ENCODE measurements around the gene CCDC142. TPM values are rescaled to one million over a fixed set of nuclear protein-coding genes. Genes with fewer than 3 reads are reported as not detected.
A peak's percentile ranks its signal among the peaks of the same experiment; 100 is the strongest.

The CCDC142 gene
- total RNA-seq, 1 experiment from 2014 or later, result 20.4 TPM

- Histone ChIP-seq H3K4me3 (ENCODE audit: low read depth, low read length, poor library complexity, severe bottlenecking) (peak overlapping the region; percentile 97), H3K36me3 (ENCODE audit: insufficient read depth, low read length, poor library complexity, severe bottlenecking) (peaks cover 30% of the 10 kb centered on the region), H3K27me3 (replicated peaks; ENCODE audit: insufficient read depth, low read depth, low read length, poor library complexity) (no peaks in the 10 kb centered on the region), H3K4me1 (ENCODE audit: insufficient read depth, low read length, poor library complexity, severe bottlenecking) (peaks cover 16% of the 10 kb centered on the region), H3K9me3 (ENCODE audit: low read depth, low read length, poor library complexity, severe bottlenecking) (no peaks in the 10 kb centered on the region), H3K27ac (ENCODE audit: low read depth, low read length, poor library complexity, severe bottlenecking) (peak overlapping the region; percentile 91)
- ChIA-PET CTCF (no interaction called here), POLR2A (ENCODE audit: low non-redundant PET) (interaction anchor here (0.5 kb wide), 1 partner anchor 56 kb away, joined by 7 read pairs; no protein-coding TSS in a partner anchor)
- intact Hi-C loops (cut with micrococcal nuclease; ENCODE audit: unreplicated experiment), result loop anchor here (5.0 to 10.0 kb wide), 2 partner anchors 196 to 278 kb away; no protein-coding TSS in a partner anchor
- DNase-seq (ENCODE audit: low spot score), result peak; percentile 42
- no TSS peak for BruUV-seq (replicated peaks)
- no peak for TF ChIP-seq EZH2 (IDR thresholded peaks at IDR 0.05; ENCODE audit: borderline replicate concordance, low read depth, low read length, poor library complexity, severe bottlenecking)
- TF ChIP-seq CTCF (conservative IDR thresholded peaks at IDR 0.05; ENCODE audit: low read depth, low read length), result no peak
These were observed 47.7 kb upstream of the CCDC142 start for GRCh38 chr2:74530239-74531187.

- ChIA-PET CTCF (no interaction called here), POLR2A (ENCODE audit: low non-redundant PET) (interaction anchor here (0.5 kb wide), 1 partner anchor 55 kb away, joined by 7 read pairs; no protein-coding TSS in a partner anchor)
- DNase-seq (ENCODE audit: low spot score), result peak; percentile 100
- Histone ChIP-seq H3K36me3 (ENCODE audit: insufficient read depth, low read length, poor library complexity, severe bottlenecking) (peaks cover 30% of the 10 kb centered on the region), H3K27me3 (replicated peaks; ENCODE audit: insufficient read depth, low read depth, low read length, poor library complexity) (no peaks in the 10 kb centered on the region), H3K4me3 (ENCODE audit: low read depth, low read length, poor library complexity, severe bottlenecking) (peak within 1 kb of the TSS; percentile 97), H3K9me3 (ENCODE audit: low read depth, low read length, poor library complexity, severe bottlenecking) (no peaks in the 10 kb centered on the region), H3K27ac (ENCODE audit: low read depth, low read length, poor library complexity, severe bottlenecking) (peak within 1 kb of the TSS; percentile 91), H3K4me1 (ENCODE audit: insufficient read depth, low read length, poor library complexity, severe bottlenecking) (peaks cover 16% of the 10 kb centered on the region)
- TF ChIP-seq EZH2 (IDR thresholded peaks at IDR 0.05; ENCODE audit: borderline replicate concordance, low read depth, low read length, poor library complexity, severe bottlenecking) (no peak), CTCF (conservative IDR thresholded peaks at IDR 0.05; ENCODE audit: low read depth, low read length) (no peak)
- BruUV-seq (replicated peaks), result no TSS peak
- intact Hi-C loops (cut with micrococcal nuclease; ENCODE audit: unreplicated experiment), result loop anchor here (2.0 to 10.0 kb wide), 4 partner anchors 23 to 277 kb away; partner anchors contain the start of genes CCDC142, PCGF1 and TTC31
These were observed 46.8 kb upstream of the CCDC142 start, which contains the start of the genes AUP1 and HTRA2 for GRCh38 chr2:74529357-74530238. AUP1 (minus strand) TSS chr2:74529706; CDS start chr2:74529629, 77 bp downstream. HTRA2 (plus strand) TSS chr2:74529933; CDS start chr2:74530007, 74 bp downstream.
